Measurements from ENCODE around the gene CNPY2.
A peak's percentile ranks its signal among the peaks of the same experiment; 100 is the strongest.
"Not testable (repeated sequence)": the region's sequence is repeated elsewhere in the genome, so short reads cannot be mapped to it uniquely, and the experiment has no call there.

CNPY2 gene

GRCh38 chr12:56338308-56339157 is 22.7 kb upstream of the CNPY2 start, which contains the start of gene IL23A:
TSS of gene IL23A (plus strand) at chr12:56338884. CDS start at chr12:56339045, 161 bp downstream.
- DNase-seq (ENCODE audit: low read depth) = no peak
- TF ChIP-seq CTCF (conservative IDR thresholded peaks at IDR 0.05; ENCODE audit: low read depth, low read length) = no peak
- H3K4me3 ChIP-seq (ENCODE audit: low read length) = no peak within 1 kb of the TSS

- TF ChIP-seq CTCF (conservative IDR thresholded peaks at IDR 0.05; ENCODE audit: low read depth, low read length) = no peak
- DNase-seq (ENCODE audit: low read depth) = no peak
- no peak overlapping the region for H3K4me3 ChIP-seq (ENCODE audit: low read length)
Measured at GRCh38 chr12:56337753-56338251, 22.0 kb upstream of the CNPY2 start.

GRCh38 chr12:56336361-56337167 is 20.8 kb upstream of the CNPY2 start:
- no peak for TF ChIP-seq CTCF (conservative IDR thresholded peaks at IDR 0.05; ENCODE audit: low read depth, low read length)
- DNase-seq (ENCODE audit: low read depth) = no peak
- H3K4me3 ChIP-seq (ENCODE audit: low read length) = no peak overlapping the region

- not testable (repeated sequence) for DNase-seq (ENCODE audit: low read depth); H3K4me3 ChIP-seq (ENCODE audit: low read length)
Measured at GRCh38 chr12:56335527-56335926, 19.7 kb upstream of the CNPY2 start.

GRCh38 chr12:56334490-56334793 is 18.7 kb upstream of the CNPY2 start:
- peak overlapping the region; percentile 75 for H3K4me3 ChIP-seq (ENCODE audit: low read length)
- DNase-seq (ENCODE audit: low read depth) = no peak
- no peak for TF ChIP-seq CTCF (conservative IDR thresholded peaks at IDR 0.05; ENCODE audit: low read depth, low read length)

GRCh38 chr12:56333679-56334489 is 18.1 kb upstream of the CNPY2 start, which contains the start of gene PAN2:
TSS of gene PAN2 (minus strand) at chr12:56334000. CDS start at chr12:56333094, 906 bp downstream.
- peak within 1 kb of the TSS; percentile 75 for H3K4me3 ChIP-seq (ENCODE audit: low read length)
- peak; percentile 95 for DNase-seq (ENCODE audit: low read depth)
- TF ChIP-seq CTCF (conservative IDR thresholded peaks at IDR 0.05; ENCODE audit: low read depth, low read length) = peak; percentile 68

GRCh38 chr12:56333197-56333678 is 17.4 kb upstream of the CNPY2 start:
- H3K4me3 ChIP-seq (ENCODE audit: low read length) = peak overlapping the region; percentile 75
- no peak for TF ChIP-seq CTCF (conservative IDR thresholded peaks at IDR 0.05; ENCODE audit: low read depth, low read length)
- DNase-seq (ENCODE audit: low read depth) = no peak

Data from retinal pigment epithelial cell (primary cell).